Ascending aorta (tissue), 2 donors: ENCODE results near the gene GPR156. TPM values are rescaled to one million over a fixed set of nuclear protein-coding genes. Genes with fewer than 3 reads are reported as not detected.

ENCODE experiments used
- DNase-seq, 2 donors: peaks; one replicate each; pipeline ENCODE4 v3.0.0-alpha.2; 2019; ENCODE audit warnings: low spot score in 2 of 2
- H3K27ac ChIP-seq, 2 donors: fragments of 200-600 bp; sonication (generic); one replicate each; pipeline ENCODE4 v1.5.1; 2016 to 2017; ENCODE audit warnings: mild to moderate bottlenecking in 1 of 2
- H3K27me3 ChIP-seq: fragments of 200-600 bp; sonication (generic); one replicate; pipeline ENCODE4 v1.5.1; 2017
- H3K36me3 ChIP-seq, 2 donors: fragments of 200-600 bp; sonication (generic); one replicate each; pipeline ENCODE4 v1.5.1; 2016
- H3K4me1 ChIP-seq, 2 donors: fragments of 200-600 bp; sonication (generic); one replicate each; pipeline ENCODE4 v1.5.1; 2016 to 2017; ENCODE audit warnings: mild to moderate bottlenecking in 1 of 2
- H3K4me3 ChIP-seq, 2 donors: fragments of 200-600 bp; sonication (generic); one replicate each; pipeline ENCODE4 v1.5.1; 2016 to 2017; ENCODE audit warnings: mild to moderate bottlenecking in 1 of 2
- H3K9me3 ChIP-seq, 2 donors: fragments of 200-600 bp; sonication (generic); one replicate each; pipeline ENCODE4 v1.5.1; 2016
- CTCF ChIP-seq, 3 experiments: fragments of 200-600 bp in 2 of 3; fragments of 450-650 bp in 1 of 3; sonication (generic) in 2 of 3; IDR thresholded peaks; one replicate each; pipeline ENCODE4 v1.5.1; 2016 to 2019; ENCODE audit warnings: antibody characterized with exemption in 3 of 3, mild to moderate bottlenecking in 1 of 3, moderate library complexity in 1 of 3
- intact Hi-C: fragments of 100-400 bp; cut with DNase I; formaldehyde crosslinking; loops from one replicate; pipeline ENCODE4 v1.15.1; 2023
- total RNA-seq: library from RNA; depleted of rRNA; stranded (reverse); fragments of >200 nt; gene quantifications from one replicate; pipeline ENCODE4 v1.1.0, GENCODE V29; 2016

GPR156 gene
- total RNA-seq, 1 donor from 2014 or later: not detected

- no peaks in the 10 kb centered on the region for H3K4me1 ChIP-seq
- no peaks in the 10 kb centered on the region for H3K9me3 ChIP-seq
- H3K27ac ChIP-seq: no peak overlapping the region
- no peaks in the 10 kb centered on the region for H3K27me3 ChIP-seq
- H3K36me3 ChIP-seq: no peaks in the 10 kb centered on the region
- intact Hi-C loops: no loop called here
- no peak overlapping the region for H3K4me3 ChIP-seq
- no peak for DNase-seq
- TF ChIP-seq CTCF (IDR thresholded peaks at IDR 0.05): no peak
These were observed 3.8 kb downstream of the GPR156 start for GRCh38 chr3:120281261-120281660.

- no peaks in the 10 kb centered on the region for H3K36me3 ChIP-seq
These were observed 4.5 kb downstream of the GPR156 start for GRCh38 chr3:120280566-120280965.

GRCh38 chr3:120280026-120280425 is 5.0 kb downstream of the GPR156 start:
- H3K27ac ChIP-seq: no peak overlapping the region
- no peaks in the 10 kb centered on the region for H3K27me3 ChIP-seq
- no peak for TF ChIP-seq CTCF (IDR thresholded peaks at IDR 0.05)
- no peak for DNase-seq
- H3K36me3 ChIP-seq: no peaks in the 10 kb centered on the region
- H3K4me3 ChIP-seq: no peak overlapping the region
- H3K9me3 ChIP-seq: no peaks in the 10 kb centered on the region
- H3K4me1 ChIP-seq: no peaks in the 10 kb centered on the region
- intact Hi-C loops: no loop called here

More at GRCh38 chr3:120280566-120280965, 4.5 kb downstream of the GPR156 start:
- Histone ChIP-seq H3K27me3 (no peaks in the 10 kb centered on the region), H3K9me3 (no peaks in the 10 kb centered on the region), H3K27ac (no peak overlapping the region), H3K4me1 (no peaks in the 10 kb centered on the region), H3K4me3 (no peak overlapping the region)
- intact Hi-C loops: no loop called here
- no peak for TF ChIP-seq CTCF (IDR thresholded peaks at IDR 0.05)
- DNase-seq: no peak

- TF ChIP-seq CTCF (IDR thresholded peaks at IDR 0.05): no peak
These were observed 8.3 kb downstream of the GPR156 start for GRCh38 chr3:120276767-120277166.

GRCh38 chr3:120275618-120276017 is 9.4 kb downstream of the GPR156 start:
- intact Hi-C loops: no loop called here
- H3K27ac ChIP-seq: no peak overlapping the region

More at GRCh38 chr3:120276767-120277166, 8.3 kb downstream of the GPR156 start:
- H3K36me3 ChIP-seq: no peaks in the 10 kb centered on the region
- H3K9me3 ChIP-seq: no peaks in the 10 kb centered on the region
- H3K4me3 ChIP-seq: no peak overlapping the region
- intact Hi-C loops: no loop called here
- no peaks in the 10 kb centered on the region for H3K4me1 ChIP-seq
- H3K27ac ChIP-seq: no peak overlapping the region
- no peak for DNase-seq
- no peaks in the 10 kb centered on the region for H3K27me3 ChIP-seq

More at GRCh38 chr3:120275618-120276017, 9.4 kb downstream of the GPR156 start:
- Histone ChIP-seq H3K27me3 (no peaks in the 10 kb centered on the region), H3K4me1 (no peaks in the 10 kb centered on the region), H3K4me3 (no peak overlapping the region), H3K9me3 (no peaks in the 10 kb centered on the region), H3K36me3 (no peaks in the 10 kb centered on the region)
- DNase-seq: no peak
- no peak for TF ChIP-seq CTCF (IDR thresholded peaks at IDR 0.05)
